ENCODE data around the gene DGKI. TPM values are rescaled to one million over a fixed set of nuclear protein-coding genes. Genes with fewer than 3 reads are reported as not detected.

DGKI gene
- total and polyA plus RNA-seq, 9 of the 15 experiments (the other 6 are each of a cell fraction or from before 2014, with no cell fraction given), result 0.11 to 0.54 (median 0.15) TPM; not detected in 5

DNA sequence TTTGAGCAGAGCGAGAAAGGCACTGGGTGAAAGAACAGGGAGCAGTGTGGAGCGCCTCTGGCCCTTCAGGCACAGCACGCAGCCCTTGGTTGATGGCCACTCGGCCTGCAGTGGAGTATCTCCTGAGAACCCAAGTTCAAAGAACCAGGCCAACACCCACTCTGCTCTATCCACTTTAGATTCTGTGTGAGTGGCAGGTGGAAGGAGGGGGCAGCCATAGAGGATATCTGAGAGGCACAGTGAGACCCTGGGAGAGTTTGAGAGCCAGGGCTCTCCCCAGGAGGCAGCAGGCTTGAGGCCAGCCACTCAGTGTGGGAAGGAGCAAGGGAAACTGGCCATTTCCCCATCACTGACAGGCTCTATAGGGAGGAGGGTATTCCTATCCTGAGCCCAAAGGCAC, 450.7 kb downstream of the DGKI start:
- Histone ChIP-seq H2AFZ (ENCODE audit: low read depth, low read length) (no peak overlapping the region), H3K27me3 (ENCODE audit: control insufficient read depth in 2 of 2, insufficient read depth in 2 of 2, low read length in 2 of 2) (no peaks in the 10 kb centered on the region), H3K36me3 (ENCODE audit: control insufficient read depth, insufficient read depth, low read length) (no peaks in the 10 kb centered on the region), H3K9me3 (replicated peaks; ENCODE audit: control insufficient read depth, insufficient read depth, low read depth, low read length) (no peaks in the 10 kb centered on the region; the same call in 1 of the 2 replicates), H3K4me3 (no peak overlapping the region), H3K4me1 (replicated peaks in 1 of 2; ENCODE audit: control insufficient read depth in 2 of 2, insufficient read depth in 2 of 2, low read length in 2 of 2) (no peaks in the 10 kb centered on the region), H3K4me2 (ENCODE audit: insufficient read depth, low read length) (no peak overlapping the region), H4K20me1 (replicated peaks; ENCODE audit: control insufficient read depth, insufficient read depth, low read length) (no peaks in the 10 kb centered on the region), H3K9ac (ENCODE audit: insufficient read depth in 1 of 2, low read depth in 2 of 2, low read length in 2 of 2) (no peak overlapping the region), H3K79me2 (ENCODE audit: control insufficient read depth, insufficient read depth, low read length) (no peaks in the 10 kb centered on the region), H3K9me1 (ENCODE audit: control insufficient read depth, insufficient read depth, low read length) (no peaks in the 10 kb centered on the region), H3K27ac (ENCODE audit: extremely low read depth, low read depth, low read length) (no peak overlapping the region)
- in situ Hi-C loops (cut with MboI), result no loop called here
- no peak for FAIRE-seq
- ATAC-seq, result no peak
- intact Hi-C loops (cut with micrococcal nuclease), result no loop called here
- ChIA-PET CTCF (ENCODE audit: low intra/inter-chr PET ratio) (no interaction called here), POLR2A (no interaction called here)
- DNase-seq (ENCODE audit: extremely low read depth in 1 of 4, low spot score in 3 of 4), result no peak
- BruUV-seq (replicated peaks), result no TSS peak
- 2% methylated on average over 4 of the region's 4 CpGs for WGBS (ENCODE audit: insufficient coverage, low coverage, missing lambda C conversion rate)
- TF ChIP-seq U2AF1 (optimal IDR thresholded peaks at IDR 0.05; ENCODE audit: low read depth, low read length) (no peak), SMAD4 (CRISPR knock-in tag; conservative IDR thresholded peaks at IDR 0.05) (no peak), ZNF778 (CRISPR knock-in tag; IDR thresholded peaks at IDR 0.05) (no peak), CBX3 (IDR thresholded peaks at IDR 0.05; ENCODE audit: borderline replicate concordance in 1 of 2, low read length in 2 of 2) (no peak), ELF2 (CRISPR knock-in tag; IDR thresholded peaks at IDR 0.05) (no peak), NR3C1 (CRISPR knock-in tag; IDR thresholded peaks at IDR 0.05) (no peak)
- TF ChIP-seq, protein P1, sequence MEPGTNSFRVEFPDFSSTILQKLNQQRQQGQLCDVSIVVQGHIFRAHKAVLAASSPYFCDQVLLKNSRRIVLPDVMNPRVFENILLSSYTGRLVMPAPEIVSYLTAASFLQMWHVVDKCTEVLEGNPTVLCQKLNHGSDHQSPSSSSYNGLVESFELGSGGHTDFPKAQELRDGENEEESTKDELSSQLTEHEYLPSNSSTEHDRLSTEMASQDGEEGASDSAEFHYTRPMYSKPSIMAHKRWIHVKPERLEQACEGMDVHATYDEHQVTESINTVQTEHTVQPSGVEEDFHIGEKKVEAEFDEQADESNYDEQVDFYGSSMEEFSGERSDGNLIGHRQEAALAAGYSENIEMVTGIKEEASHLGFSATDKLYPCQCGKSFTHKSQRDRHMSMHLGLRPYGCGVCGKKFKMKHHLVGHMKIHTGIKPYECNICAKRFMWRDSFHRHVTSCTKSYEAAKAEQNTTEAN (CRISPR knock-in tag; IDR thresholded peaks at IDR 0.05), result no peak
- TF ChIP-seq, protein P2, sequence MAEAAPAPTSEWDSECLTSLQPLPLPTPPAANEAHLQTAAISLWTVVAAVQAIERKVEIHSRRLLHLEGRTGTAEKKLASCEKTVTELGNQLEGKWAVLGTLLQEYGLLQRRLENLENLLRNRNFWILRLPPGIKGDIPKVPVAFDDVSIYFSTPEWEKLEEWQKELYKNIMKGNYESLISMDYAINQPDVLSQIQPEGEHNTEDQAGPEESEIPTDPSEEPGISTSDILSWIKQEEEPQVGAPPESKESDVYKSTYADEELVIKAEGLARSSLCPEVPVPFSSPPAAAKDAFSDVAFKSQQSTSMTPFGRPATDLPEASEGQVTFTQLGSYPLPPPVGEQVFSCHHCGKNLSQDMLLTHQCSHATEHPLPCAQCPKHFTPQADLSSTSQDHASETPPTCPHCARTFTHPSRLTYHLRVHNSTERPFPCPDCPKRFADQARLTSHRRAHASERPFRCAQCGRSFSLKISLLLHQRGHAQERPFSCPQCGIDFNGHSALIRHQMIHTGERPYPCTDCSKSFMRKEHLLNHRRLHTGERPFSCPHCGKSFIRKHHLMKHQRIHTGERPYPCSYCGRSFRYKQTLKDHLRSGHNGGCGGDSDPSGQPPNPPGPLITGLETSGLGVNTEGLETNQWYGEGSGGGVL (CRISPR knock-in tag; IDR thresholded peaks at IDR 0.05), result no peak
- TF ChIP-seq, protein P3, sequence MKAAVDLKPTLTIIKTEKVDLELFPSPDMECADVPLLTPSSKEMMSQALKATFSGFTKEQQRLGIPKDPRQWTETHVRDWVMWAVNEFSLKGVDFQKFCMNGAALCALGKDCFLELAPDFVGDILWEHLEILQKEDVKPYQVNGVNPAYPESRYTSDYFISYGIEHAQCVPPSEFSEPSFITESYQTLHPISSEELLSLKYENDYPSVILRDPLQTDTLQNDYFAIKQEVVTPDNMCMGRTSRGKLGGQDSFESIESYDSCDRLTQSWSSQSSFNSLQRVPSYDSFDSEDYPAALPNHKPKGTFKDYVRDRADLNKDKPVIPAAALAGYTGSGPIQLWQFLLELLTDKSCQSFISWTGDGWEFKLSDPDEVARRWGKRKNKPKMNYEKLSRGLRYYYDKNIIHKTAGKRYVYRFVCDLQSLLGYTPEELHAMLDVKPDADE (conservative IDR thresholded peaks at IDR 0.05; ENCODE audit: control insufficient read depth, low read depth, low read length), result no peak
- TF ChIP-seq, protein P4, sequence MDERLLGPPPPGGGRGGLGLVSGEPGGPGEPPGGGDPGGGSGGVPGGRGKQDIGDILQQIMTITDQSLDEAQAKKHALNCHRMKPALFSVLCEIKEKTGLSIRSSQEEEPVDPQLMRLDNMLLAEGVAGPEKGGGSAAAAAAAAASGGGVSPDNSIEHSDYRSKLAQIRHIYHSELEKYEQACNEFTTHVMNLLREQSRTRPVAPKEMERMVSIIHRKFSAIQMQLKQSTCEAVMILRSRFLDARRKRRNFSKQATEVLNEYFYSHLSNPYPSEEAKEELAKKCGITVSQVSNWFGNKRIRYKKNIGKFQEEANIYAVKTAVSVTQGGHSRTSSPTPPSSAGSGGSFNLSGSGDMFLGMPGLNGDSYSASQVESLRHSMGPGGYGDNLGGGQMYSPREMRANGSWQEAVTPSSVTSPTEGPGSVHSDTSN (CRISPR knock-in tag; IDR thresholded peaks at IDR 0.05; ENCODE audit: low read depth), result no peak
- TF ChIP-seq, protein P4 (tag; conservative IDR thresholded peaks at IDR 0.05; ENCODE audit: low read depth), result no peak
- TF ChIP-seq, protein P5, sequence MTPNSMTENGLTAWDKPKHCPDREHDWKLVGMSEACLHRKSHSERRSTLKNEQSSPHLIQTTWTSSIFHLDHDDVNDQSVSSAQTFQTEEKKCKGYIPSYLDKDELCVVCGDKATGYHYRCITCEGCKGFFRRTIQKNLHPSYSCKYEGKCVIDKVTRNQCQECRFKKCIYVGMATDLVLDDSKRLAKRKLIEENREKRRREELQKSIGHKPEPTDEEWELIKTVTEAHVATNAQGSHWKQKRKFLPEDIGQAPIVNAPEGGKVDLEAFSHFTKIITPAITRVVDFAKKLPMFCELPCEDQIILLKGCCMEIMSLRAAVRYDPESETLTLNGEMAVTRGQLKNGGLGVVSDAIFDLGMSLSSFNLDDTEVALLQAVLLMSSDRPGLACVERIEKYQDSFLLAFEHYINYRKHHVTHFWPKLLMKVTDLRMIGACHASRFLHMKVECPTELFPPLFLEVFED (CRISPR knock-in tag; conservative IDR thresholded peaks at IDR 0.05), result no peak
